H1 (cell line): ENCODE results near the gene CUBN.

Experiments used
- EP300 ChIP-seq, 2 experiments: IDR thresholded peaks; 1 replicate in 1 of 2; 2 replicates in 1 of 2; pipeline ENCODE4 v1.6.1; 2011 to 2012; ENCODE audit warnings: low read depth in 2 of 2, low read length in 2 of 2, mild to moderate bottlenecking in 2 of 2, borderline replicate concordance in 1 of 2, inconsistent platforms in 1 of 2, moderate library complexity in 1 of 2
- JUN ChIP-seq: IDR thresholded peaks from 2 replicates; pipeline ENCODE4 v1.6.1; 2011; ENCODE audit warnings: low read depth, mild to moderate bottlenecking, improper control_type of control experiment, low read length
- KDM1A ChIP-seq: fragments of 200-600, 300-600 bp; sonication (generic); IDR thresholded peaks from 2 replicates; pipeline ENCODE4 v1.7.1; 2016; ENCODE audit warnings: mild to moderate bottlenecking, low read length, borderline replicate concordance
- POLR2A ChIP-seq, 2 experiments: IDR thresholded peaks; 1 replicate in 1 of 2; 2 replicates in 1 of 2; pipeline ENCODE4 v1.6.1; 2011; ENCODE audit warnings: low read depth in 2 of 2, low read length in 2 of 2, mild to moderate bottlenecking in 2 of 2; ENCODE audit errors: control extremely low read depth in 1 of 2
- TF ChIP-seq, protein P1 (sequence below), 3 experiments: IDR thresholded peaks; 1 replicate in 2 of 3; 2 replicates in 1 of 3; pipeline versions ENCODE4 v1.5.1 to v1.6.1; 2011; ENCODE audit warnings: low read length in 3 of 3, mild to moderate bottlenecking in 3 of 3, inconsistent platforms in 2 of 3, low read depth in 1 of 3, moderate library complexity in 1 of 3; ENCODE audit not compliant: insufficient read depth in 1 of 3; ENCODE audit errors: control extremely low read depth in 1 of 3

DNA sequence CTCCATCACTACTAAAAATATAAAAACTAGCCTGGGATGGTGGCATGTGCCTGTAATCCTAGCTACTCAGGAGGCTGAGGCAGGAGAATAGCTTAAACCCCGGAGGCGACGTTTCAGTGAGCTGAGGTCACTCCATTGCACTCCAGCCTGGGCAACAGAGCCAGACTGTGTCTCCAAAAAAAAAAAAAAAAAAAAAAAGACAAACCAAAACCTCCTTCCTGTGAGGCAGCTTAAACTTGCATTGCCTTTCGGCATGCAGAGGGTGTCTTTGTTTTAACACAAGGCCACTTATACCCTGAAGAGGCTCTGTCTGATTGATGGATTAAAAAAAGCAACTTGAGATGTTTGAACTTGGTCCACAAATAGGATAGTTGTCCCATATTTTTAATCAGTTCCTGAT, 184.0 kb downstream of the CUBN start:
- TF ChIP-seq JUN: no peak
- TF ChIP-seq, protein P1, sequence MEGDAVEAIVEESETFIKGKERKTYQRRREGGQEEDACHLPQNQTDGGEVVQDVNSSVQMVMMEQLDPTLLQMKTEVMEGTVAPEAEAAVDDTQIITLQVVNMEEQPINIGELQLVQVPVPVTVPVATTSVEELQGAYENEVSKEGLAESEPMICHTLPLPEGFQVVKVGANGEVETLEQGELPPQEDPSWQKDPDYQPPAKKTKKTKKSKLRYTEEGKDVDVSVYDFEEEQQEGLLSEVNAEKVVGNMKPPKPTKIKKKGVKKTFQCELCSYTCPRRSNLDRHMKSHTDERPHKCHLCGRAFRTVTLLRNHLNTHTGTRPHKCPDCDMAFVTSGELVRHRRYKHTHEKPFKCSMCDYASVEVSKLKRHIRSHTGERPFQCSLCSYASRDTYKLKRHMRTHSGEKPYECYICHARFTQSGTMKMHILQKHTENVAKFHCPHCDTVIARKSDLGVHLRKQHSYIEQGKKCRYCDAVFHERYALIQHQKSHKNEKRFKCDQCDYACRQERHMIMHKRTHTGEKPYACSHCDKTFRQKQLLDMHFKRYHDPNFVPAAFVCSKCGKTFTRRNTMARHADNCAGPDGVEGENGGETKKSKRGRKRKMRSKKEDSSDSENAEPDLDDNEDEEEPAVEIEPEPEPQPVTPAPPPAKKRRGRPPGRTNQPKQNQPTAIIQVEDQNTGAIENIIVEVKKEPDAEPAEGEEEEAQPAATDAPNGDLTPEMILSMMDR (IDR thresholded peaks at IDR 0.05; ENCODE audit: control extremely low read depth in 1 of 3, insufficient read depth in 1 of 3, low read depth in 1 of 3, low read length in 3 of 3): no peak
- TF ChIP-seq KDM1A: no peak
- TF ChIP-seq EP300 (IDR thresholded peaks at IDR 0.05; ENCODE audit: borderline replicate concordance in 1 of 2, low read depth in 2 of 2, low read length in 2 of 2): no peak
- no peak for TF ChIP-seq POLR2A (IDR thresholded peaks at IDR 0.05; ENCODE audit: control extremely low read depth in 1 of 2, low read depth in 2 of 2, low read length in 2 of 2)
